Retina (tissue), 1 donor: ENCODE measurements around the gene PATE2.

Experiments
- DNase-seq: peaks from one replicate; pipeline ENCODE4 v3.0.0-alpha.2; 2016

PATE2 gene

DNA sequence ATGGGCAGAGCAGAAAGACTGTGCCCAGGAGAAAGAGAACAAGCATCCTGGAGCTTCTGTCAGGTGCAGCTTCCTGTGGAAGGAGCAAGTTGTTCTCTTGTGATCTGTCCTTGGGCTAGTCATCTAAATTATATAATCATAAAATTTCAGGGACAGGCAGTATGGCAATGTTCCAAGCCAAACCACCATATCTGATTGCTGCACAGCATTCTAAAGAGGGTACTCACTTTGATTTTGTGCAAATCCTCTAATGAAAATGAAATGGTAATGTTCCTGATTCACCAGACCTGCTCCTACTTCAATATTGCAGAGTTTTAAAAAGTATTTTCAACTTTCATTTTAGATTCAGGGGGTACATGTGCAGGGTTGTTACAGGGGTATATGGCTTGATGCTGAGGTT is at the start of gene PATE2:
PATE2 (minus strand) TSS at position 101 of the 400 bp plus-strand sequence; CDS start at position 46, 55 bp downstream.
- no peak for DNase-seq

DNA sequence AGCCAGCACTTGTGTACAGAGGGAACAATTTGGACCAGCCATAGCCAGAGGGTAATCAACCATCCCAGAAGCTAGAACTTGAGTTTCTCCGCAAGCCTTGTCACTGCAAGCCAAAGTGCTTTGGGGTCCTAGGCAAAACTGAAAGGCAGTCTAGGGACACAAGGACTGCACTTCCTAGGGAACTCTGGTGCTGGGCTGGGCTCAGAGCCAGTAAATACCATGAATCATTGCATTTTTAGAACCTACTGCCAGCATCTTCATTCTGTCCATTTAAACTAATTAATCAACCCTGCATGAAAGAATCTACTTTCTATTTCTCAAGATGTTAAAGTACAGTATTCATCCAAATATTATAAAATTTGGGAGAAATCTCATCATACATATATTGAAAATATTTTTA is 29.3 kb upstream of the PATE2 start:
- no peak for DNase-seq

DNA sequence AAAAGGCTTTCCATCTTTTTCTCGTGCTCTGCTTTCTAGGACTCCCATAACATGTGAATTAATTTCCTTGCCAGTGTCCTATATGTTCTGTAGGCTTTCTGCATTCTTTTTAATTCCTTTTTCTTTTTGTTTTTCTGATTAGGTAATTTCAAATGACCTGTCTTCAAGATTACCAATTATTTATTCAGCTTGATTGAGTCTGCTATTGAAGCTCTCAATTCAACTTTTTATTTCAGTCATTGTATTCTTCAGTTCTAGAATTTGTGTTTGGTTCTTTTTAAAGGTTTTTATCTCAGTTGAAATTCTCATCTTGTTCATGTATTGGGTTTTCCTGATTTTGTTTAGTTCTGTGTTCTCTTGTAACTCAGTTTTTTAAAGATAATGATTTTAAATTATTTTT is 23.8 kb upstream of the PATE2 start:
- no peak for DNase-seq

DNA sequence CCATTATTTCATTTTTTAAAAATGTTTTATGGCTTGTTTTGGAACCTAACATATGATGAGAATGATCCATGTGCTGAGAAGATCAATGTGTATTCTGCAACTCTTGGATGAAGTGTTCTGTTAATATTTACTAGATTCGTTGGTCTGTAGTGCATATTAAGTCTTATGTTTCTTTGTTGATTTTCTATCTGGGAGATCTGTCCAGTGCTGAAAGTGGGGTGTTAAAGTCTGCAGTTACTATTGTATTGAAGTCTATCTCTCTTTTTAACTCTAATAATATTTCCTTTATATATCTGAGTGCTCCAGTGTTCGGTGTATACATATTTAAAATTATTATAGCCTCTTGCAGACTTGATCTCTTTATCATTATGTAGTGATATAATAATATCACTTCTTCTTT is 21.2 kb upstream of the PATE2 start:
- DNase-seq, result no peak

DNA sequence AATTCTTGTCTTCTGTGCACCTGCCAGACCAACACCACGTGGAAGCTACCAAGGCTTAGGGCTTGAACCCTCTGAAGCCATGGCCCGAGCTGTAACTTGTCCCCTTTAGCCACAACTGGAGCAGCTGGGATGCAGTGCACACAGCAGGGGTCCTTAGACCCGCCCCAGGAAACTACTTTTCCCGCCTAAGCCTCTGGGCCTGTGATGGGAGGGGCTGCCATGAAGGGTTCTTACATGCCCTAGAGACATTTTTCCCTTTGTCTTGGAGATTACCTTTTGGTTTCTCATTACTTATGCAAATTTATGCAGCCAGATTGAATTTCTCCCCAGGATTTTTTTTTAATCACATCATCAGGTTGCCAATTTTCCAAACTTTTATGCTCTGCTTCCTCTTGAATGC is 19.0 kb upstream of the PATE2 start:
- DNase-seq, result no peak

DNA sequence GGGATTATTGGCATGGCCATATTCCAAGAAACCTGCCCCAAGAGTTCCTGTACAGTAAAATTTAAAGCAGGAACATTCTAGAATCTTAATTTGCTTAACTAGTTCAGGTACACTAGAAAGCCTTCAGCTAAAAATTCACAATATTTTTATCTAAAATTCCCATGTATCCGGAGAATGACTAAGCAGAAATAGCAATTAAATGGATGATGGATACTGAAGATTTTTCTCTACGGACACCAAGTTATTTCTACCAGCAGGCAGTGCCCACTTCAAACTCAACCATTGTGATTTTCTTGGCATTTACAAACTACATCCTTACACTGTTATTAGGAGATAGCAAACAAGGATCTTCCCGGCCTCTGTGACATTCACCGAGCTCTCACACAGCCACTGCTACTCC is 12.2 kb upstream of the PATE2 start:
- no peak for DNase-seq

DNA sequence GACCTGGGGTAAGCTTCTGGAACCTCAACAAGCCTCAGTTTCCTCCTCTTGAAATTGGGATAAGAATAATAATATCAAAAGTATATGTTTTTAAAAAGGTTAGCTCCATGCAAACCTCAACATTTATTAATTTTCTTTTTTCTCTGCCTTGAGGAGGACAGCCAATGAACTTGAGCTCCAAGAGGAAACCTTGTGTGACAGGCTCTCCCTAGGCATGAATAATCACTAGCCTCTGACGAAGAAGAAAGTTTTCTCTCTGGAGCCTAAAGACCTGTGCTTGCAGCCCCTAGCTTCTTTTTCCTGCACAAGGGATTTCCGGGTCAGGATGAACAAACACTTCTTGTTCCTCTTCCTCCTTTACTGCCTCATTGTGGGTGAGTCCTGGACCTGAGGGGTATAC is 9.2 kb upstream of the PATE2 start, which contains the start of gene PATE3:
PATE3 (plus strand) TSS at position 301 of the 400 bp plus-strand sequence; CDS start at position 326, 25 bp downstream.
- no peak for DNase-seq

DNA sequence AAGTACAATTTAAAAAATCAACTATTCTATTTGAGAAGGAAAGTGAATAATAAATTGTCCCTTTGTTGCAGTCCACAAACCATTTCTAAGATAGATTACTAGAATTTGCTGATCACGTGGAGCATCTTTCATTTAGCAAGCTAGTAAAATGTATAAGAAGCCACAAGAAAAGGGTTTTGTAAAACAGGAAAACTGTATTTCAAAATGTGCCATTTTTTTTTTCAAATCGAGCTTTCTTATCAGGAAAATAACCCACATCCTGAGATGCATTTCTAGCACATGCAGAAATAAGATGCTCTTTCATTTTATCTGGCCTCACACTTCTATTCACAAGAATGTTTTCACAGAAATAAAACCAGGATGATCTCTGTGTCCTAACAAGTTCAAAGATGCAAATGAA is 6.0 kb upstream of the PATE2 start:
- no peak for DNase-seq

DNA sequence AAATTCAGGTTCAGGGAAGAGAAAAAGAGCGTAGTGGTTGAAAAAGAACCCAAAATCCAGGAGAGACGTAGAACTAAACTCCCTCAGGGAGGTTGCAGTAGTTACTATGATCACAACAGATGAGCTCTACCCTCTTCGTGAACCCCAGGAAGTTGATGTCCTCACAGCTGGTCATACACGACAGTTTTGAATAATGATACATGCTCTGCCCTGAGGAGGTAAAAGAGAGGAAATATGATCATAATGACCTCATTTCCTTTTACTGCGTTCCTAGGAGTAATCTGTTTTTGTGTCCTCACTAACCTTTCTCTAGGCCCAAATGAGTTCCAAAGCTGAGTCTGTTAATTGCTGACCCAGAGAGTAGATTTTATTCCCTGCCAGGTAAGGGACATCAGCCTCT is 1.3 kb downstream of the PATE2 start:
- DNase-seq, result no peak

DNA sequence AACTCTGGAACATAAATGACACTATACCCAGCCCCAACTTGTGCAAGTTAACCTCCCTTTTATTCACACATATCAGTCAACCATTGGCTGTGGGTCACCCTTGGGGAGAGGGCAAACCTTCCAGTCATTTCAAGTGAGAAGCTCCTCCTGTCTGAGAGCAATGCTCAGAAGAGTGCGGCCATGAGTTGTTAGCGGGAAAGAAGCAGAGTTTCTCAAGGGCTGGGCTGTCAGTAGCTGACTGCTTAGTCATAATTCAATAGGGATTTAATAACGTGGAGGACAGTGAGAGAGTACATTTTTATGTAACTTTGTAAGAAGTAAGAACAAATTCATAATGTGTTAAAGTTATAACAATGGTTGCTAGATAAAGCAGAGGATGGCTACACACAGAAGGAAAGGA is 5.1 kb downstream of the PATE2 start:
- no peak for DNase-seq

DNA sequence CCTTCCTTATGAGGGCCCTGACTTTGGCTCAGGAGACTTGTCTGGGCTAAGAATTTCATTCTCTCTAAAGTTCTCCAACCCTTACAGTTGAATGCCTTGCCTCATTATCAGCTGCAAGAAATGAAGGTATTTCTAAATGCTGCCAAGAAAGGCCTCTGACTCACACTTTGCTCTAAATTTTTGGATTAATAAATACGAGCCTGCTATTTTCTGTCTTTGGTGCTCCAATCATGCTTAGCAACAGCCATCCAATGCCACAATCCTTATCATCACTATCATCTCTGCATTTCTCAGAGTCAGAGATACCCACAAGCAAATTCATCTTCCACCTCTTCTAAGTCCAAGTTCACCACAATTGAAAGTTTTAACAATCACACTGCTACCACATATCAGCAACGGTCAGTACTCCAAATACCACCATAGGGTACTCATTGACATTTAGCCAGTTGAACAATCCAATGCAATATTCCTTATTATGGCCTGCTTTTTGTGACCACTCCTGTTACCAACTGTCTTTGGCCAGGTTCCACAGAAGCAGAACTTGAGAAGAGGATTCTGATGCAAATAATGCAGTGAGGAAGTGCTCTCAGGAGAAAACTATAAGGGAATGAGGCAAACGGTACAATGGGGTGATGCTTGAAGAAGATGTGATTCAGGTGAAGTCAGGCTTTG is 5.7 kb downstream of the PATE2 start:
- DNase-seq, result no peak

DNA sequence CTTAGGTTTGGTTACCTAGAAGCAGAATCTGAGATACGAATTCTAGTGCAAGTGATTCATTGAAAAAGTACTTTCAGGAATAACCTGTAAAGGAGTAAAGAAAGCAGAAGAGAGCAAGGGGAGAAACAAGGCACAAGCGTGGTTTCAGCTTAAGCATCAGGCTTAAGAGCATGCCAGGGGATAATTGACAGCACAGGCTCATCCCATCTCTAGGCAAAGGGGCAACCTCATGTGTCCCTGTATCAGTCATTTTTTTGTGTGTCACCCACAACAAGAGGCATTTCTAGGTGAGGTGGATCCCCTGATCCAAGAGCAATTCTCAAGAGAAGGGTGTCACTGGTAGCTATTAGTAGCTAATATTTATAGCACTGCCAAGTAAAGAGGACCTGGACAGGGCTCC is 8.0 kb downstream of the PATE2 start:
- no peak for DNase-seq

DNA sequence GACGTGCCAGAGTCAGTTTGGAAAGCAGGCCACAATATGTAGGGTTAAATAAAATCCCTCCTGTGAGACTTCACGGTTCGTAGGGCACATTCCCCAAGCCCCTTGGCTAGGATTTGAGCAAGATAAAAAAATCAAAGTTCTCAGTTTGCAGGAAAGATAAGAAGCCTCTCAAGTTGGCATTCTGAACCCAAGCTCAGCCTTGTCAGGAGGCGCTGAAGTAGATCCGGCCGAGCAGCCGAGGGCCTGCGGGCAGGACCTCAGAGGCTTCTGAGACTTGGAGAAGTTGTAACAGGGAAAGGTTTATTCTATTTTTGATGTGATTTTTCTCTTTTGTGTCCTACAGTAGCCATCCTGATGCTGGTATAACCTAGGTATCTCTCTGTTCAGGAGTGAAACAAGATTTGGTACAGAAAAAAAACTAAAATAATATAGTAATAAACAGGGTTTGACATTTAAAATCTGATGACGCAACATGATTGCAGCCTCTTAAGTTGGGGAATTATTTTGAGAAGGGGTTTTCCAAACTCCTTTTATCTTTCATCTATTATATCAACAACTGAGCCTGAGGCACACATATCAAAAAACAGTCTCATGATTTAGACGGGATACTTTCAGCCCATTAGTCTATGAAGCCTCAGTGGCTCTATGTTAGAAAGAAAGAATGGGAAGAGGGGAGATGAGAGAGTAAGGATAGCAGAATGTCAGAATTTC is 10.1 kb downstream of the PATE2 start:
- no peak for DNase-seq

DNA sequence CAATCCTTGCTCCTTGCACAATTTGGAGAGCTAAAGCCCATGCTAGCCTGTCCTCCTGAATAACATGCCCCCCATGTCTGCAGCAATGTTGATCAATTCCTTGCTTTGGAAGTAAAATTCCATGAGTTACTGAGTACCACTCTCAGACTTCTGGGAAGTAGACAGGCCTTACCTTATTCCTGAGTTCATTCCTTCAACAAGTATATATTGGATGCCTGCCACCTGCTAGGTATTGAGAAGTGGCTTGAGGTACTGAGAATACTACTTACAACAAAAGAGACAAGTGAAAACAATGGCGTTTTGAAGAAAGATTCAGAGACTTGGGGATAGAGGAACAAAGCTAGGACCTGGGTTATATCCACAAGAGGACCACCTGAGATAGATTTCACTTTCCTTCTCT is 12.4 kb downstream of the PATE2 start:
- DNase-seq, result no peak

DNA sequence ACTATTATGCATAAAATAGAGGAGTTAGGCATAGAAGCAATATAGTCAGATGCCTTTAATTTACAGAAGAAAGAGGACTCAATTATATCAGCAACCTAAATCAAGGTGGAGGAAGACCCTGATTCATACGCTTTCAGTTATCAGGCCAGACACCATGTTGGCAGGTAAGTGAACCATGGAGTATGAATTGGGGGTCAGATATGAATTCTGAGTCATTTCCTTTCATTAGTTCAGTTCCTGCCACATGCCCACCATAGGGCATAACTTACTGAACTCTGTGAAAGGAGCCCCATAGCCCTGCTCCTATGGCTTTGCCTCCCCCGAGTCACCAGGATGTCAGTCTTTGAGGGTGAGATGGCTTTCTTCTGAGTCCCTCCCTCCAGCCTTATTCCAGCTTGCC is 15.1 kb downstream of the PATE2 start:
- no peak for DNase-seq

DNA sequence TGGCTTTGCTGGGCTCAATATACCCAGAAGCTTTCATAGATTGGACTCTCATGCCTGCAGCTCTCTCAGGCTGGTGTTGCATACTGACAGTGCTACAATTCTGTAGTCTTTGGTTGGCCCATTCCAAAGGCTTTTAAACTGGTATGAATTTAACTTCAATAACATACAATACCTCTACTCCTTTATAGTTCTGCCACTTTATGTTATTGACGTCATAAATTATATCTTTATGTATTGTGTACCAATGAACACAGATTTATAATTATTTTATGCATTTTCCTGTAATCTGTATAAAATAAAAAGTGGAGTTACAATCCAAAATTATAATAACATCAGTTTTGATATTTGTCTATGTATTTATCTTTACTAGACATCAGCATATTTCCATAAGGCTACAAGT is 16.2 kb downstream of the PATE2 start:
- DNase-seq, result no peak

DNA sequence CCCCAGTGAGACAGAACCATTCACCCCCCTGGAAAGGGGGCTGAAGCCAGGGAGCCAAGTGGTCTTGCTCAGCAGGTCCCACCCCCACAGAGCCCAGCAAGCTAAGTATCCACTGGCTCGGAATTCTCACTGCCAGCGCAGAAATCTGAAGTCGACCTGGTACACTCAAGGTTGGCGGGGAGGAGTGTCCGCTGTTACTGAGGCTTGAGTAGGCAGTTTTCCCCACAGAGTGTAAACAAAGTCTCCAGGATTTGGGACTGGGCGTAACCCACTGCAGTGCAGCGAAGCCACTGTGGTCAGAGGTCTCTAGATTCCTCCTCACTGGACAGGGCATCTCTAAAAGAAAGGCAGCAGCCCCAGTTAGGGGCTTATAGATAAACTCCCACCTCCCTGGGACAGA is 22.6 kb downstream of the PATE2 start:
- DNase-seq, result no peak

DNA sequence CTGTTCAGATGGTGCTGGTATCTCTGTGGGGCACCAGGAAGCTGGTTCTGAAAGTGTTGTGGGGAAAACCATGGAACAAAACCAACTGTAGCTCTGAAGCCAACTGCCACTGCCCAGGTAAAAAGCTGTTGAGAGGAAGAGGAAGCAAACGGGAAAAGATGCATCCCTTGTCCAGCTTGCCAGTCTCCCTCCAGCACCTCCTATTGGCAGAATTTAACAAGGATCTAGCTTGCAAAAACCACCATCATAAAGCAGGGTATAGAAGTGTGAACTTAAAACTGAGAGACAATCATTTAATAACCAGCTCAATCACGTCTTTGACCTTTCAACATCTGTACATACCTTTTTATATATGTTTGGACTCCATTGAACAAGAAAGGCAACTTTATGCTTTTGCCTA is 28.0 kb downstream of the PATE2 start:
- DNase-seq, result no peak

DNA sequence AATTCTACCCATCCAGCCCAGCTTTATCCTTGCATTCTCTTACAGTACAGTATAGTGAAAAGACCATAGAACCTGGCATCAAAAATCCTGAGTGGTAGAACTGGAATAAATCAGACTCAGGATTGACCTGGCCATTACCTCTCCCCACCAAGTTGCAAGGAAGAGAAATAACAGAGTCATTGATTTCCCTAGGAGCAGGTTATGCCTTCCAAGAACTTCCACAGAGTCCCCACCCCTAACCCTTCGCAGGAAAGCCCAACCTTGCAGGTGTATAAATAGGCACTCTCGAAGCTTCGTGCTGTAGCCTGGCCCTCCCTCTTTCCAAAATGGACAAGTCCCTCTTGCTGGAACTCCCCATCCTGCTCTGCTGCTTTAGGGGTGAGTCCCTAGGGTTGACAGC is 32.6 kb downstream of the PATE2 start, which contains the start of gene PATE1:
PATE1 (plus strand) TSS at position 301 of the 400 bp plus-strand sequence; CDS start at position 327, 26 bp downstream.
- no peak for DNase-seq

DNA sequence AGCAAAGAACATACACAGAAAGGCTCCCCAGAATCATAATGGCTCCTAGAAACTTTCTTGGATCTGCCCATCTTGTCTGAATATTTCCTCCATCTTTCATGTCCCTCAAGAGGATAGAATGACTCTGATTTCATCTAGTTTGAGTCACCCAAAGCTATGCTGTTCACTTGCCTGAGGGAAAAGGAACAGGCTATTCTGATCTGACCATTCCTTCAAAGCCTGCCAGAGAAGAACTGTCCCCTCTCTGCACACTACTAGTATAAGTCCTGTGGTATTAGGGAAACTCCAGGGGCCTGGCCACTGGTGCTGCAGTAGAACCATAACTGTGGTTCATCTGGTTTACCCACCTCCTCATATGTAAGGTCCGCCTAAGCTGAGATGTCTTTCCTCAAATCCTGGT is 34.9 kb downstream of the PATE2 start:
- no peak for DNase-seq

DNA sequence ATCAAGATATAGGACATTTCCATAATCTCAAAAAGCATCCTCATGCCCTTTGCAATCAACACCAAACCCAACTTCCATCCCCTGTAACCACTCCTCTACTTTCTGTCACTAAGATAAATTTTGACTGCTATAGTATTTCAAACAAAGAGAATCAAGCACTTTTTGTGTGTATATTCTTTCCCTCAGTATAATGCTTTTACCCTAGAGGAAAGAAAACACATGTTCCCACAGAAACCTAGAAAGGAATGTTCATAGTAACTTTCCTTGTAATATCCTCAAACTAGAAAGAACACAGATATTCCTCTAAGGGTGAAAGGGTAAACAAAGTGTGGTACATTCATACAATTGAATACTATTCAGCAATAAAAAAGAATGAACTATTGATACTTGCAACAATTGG is 38.0 kb downstream of the PATE2 start:
- DNase-seq, result no peak

DNA sequence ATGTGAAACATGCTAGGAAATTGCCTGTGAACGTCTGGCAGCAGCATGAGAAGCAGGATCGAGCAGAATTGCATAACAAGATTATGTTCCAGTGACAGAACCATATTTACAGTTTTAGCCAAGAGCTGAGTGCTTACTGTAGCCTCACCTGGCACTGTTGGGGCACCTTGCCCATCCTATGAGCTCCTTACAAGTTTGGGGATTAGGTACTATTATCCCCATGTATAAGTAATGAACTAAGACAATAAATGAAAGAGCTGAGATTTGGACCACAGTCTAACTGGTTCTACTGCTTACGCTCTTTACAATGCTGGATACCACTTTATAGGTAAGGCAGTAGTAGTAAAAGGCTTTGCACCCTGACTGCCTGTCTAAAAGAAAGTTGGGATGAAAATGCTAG is 49.7 kb downstream of the PATE2 start:
- no peak for DNase-seq
